DMS114 treated with DMSO at 0.1 percent for 48 hours (cell line): ENCODE measurements around the gene GDF7.

Source experiments
- DNase-seq: peaks from one replicate; lab custom pipeline; 2025; ENCODE audit not compliant: unreplicated experiment; lab: John Stamatoyannopoulos, UW

GDF7 gene

DNA sequence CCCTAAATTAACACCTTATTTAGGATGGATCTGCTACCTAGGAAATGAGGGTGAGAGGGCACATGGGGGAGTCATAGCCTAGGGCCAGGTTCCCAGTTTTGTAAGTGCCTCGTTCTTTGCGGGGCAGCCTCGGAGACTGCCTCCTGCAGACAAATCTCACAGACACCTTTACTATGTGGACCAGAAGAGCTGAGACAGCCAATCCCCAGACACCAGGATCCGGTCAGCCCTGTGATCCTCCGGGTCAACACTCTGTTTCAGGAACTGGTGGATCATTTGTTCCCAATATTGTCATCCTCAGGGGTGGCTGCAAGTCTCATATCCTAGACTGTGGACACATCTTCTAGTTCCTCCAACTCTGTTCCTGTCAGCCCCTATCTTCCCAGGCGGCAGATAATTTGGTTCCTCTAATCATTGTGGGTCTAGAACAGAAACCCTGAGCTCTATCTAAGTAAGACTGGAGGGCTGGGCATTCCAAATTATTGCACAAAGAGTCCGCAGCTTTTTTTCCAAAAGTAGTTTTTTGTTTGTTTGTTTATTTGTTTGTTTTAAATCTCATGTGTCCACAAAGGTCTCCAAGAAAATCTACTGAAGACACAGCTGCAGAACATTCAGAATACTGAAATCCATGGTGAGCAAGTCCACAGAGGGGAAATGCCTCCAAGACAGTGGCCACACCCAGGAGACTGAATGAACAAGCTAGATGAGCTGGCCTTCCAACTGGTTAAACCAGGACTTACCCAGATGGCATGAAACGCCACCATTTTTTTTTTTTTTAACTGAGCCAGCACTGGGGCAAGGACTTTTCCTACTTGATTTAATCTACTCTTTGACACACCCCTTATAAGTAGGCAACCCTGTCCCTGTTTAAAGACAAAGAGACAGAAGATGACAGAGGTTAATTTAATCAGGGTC lies 6.2 kb upstream of the GDF7 start:
- no peak for DNase-seq

DNA sequence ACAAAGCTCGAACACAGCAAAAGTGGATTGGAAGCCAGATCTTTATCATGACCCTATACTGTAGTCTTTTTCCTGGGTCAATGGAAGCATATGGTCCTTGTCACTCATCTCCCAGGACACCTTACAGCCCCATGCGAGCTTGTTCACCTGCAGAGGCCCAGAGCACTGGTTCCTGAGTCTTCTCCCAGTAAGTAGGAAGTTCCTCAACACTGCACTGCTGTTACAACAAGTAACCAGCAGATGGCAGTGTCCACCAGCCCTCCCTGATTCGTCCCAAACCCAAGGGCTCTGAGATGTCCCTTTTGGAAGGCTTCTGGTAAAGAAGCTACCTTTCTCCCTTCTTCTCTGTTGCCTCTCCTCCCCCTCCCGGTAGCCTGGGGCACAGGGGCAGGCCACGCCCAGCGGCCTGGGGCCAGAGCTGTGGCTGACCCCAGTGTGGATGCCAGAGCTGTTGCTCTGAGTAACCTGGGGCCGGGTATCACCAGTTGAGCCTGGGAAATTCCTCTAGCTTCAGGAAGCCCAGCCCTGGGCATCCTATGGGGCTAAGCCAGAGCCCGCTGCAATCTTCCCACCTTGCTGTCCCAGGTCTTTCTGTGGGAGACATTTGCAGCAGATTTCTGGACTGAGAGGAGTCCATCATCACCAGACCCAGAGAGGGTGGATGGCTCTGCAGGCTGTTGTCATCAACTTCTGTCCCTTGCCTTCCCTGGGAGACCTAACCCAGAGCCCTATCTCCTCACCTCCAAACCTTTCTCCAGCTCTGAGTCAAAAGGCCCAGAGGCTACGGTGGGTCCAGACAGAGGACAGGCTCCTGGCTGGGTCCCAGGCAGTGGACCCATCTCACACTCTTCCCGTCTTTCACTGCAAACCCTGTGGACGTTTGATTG lies 5.3 kb upstream of the GDF7 start:
- DNase-seq = peak; percentile 60

DNA sequence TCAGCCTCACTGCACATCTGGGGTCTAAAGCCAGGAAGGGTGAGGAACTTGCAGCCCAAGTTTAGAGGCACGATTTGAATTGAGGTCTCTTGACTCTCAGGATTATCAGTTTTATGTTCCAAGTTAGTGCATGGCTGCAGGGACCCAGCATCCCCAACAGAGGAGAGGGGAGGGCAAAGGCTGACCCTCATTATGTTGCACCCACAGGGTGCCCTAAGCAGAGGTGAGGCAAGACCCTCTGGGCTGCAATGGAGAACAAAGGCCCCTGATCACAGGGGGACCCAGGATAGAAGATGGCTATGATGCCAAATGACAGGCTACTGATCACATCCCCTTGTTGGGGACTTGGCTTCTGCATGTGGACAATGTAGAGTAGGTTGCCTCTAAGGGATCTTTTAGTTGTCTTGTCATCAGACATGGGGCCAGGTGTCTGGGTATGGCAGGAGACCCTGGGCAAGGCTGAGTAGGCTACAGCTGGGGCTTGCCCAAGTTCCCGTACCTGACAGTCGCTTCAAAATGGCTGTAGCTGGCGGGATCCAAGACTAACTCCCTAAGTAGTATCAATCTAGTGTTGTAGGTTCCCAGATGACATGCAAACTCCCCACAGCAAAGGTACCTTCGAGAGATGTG lies 4.5 kb upstream of the GDF7 start:
- no peak for DNase-seq

DNA sequence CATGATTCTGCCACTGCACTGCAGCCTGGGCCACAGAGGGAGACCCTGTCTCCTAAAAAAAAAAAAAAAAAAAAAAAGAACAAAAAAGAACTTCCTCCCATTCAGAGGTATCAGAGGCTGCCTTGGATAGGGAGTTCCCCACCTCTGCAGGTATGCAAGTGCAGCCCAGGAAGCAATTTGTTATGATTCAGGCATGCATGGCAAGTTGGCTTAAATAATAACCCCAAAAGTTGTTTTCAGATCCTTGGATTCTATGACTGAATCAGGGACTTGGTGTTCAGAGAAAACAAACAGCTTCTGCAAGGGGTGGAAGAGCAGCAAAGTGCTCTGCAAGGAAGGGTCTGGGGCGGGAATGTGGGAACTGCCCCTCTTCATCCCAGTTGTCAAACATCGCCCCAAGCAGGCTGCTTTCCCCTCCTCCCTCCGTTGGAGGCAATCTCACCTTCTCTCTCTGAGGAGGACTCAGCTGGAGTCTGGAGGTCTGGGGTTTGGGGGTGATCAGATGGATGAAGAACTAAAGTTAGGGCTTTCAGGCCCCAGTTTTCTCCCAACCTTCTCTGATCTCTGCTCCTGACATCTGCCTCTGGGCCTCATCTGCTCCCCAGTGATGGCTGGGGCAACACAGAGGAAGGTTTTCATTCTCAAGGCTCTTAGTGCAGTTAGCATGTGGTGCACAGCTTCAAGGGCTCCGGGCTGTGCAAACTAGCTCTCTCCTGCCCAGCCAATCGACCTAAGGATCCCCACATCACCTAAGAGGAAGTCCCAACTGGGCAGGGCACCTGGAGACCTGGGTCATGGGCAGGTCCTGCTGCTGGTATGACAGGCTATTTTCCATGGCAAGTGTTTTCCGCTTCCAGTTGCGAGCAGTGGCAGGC lies 3.5 kb upstream of the GDF7 start:
- DNase-seq = no peak

DNA sequence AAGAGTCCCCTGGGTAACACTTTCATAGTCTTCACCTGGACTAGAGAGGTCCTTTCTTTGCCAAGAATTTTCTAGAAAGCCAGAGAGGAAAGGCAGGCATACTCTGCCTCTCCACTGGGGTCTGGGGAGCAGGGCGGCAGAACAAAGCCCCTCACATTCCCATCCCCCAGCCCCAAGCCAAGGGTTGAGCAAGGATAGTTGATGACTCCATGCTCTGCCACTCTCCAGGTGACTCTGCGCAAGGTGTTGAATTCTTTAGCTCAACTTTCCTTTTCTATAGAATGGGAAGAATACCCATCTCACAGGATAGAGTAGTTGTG lies 2.9 kb upstream of the GDF7 start:
- DNase-seq = no peak

DNA sequence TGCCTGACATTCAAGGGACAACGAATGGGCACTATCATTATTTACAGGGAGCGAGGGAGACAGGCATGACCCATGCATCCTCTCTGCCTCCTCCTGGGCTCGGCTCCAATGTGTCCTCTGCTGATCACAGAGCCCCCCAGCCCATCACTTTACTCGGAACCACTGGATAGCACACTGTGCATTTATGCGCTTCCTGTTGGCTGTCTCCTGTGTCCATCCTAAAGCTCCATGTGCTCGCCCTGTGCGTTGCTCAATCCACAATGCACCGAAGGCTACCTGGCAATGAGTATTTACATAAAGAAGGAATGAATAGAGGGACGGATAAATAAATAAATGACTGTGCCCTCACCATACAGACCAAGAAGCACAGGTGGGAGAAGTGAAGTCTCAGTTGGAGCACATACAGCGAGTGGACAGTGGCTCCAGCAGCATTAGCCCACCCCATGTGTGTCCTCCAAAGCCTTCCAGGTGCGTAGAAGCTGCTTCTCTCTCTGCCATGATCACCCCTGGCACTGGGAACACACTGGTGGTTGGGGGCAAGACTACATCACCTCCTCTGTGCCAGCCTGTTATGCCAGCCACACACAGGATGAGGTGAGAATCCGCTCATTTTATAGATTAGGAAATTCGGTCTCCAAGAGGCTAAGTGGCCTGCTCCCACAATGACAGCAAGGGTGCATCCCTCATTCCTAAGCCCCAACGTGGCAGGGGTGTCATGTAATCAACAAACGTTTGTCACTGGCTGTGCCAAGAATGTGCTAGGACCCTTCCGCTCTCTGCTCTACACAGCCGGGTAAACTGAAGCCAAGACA lies 2.3 kb upstream of the GDF7 start:
- no peak for DNase-seq

DNA sequence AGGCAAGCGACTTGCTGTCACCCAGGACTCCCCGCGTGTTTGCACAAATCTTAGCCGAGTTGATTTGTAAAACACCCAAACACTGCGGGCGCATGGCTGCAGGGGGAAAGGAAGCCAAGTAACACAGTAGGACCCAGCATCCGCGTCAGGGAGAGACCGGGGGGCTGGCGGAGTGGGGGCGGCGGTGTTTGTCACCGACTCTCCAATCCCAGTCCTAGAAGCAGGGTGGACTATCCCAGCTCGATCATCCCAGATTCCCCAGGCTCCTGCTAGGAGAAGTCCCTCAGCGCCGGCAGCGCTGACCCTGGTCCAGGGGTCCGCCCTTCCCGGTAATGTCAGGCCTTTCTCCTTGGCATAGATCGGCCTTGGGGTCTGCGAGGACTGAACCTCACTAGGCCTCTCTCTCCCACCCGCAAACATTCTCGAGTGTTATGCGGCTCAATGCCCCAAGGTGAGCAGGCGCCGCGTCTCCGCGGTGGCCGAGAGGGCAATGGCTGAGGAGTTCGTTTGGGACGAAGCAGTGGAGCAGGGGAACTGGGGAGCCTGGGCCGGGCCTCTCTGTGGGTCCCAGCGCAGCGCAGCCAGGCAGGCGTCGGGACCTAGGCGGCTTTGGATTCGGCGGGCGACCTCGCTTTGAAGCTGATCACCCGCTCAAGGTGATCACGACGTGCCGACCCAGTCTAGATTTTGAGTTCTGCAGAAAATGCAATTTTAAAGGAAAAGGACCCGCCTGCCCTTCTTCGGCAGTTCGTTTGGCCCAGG lies 1.5 kb upstream of the GDF7 start:
- no peak for DNase-seq

DNA sequence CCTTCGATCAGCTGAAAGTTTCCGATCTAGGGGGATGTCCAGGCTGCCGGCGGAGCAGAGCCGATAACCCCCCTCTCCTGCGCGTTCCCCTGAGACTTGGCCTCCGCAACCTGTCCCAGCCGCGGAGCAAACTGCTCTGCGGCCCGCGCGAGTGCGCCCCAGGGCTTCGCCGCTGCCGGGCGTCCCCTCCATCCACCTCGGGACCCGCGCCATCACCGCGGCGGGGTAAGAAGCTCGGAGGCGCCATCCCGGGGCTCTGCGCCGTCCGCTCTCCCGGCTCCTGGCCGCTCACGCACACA lies 990 bp upstream of the GDF7 start:
- no peak for DNase-seq

DNA sequence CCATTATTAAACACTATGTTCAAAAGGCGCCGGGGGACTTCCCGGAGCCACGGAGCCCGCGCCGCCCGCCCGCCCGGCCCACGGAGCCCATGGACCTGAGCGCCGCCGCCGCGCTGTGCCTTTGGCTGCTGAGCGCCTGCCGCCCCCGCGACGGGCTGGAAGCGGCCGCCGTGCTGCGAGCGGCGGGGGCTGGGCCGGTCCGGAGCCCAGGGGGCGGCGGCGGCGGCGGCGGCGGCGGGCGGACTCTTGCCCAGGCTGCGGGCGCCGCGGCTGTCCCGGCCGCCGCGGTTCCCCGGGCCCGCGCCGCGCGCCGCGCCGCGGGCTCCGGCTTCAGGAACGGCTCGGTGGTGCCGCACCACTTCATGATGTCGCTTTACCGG lies 197 bp downstream of the GDF7 start:
- DNase-seq = no peak

DNA sequence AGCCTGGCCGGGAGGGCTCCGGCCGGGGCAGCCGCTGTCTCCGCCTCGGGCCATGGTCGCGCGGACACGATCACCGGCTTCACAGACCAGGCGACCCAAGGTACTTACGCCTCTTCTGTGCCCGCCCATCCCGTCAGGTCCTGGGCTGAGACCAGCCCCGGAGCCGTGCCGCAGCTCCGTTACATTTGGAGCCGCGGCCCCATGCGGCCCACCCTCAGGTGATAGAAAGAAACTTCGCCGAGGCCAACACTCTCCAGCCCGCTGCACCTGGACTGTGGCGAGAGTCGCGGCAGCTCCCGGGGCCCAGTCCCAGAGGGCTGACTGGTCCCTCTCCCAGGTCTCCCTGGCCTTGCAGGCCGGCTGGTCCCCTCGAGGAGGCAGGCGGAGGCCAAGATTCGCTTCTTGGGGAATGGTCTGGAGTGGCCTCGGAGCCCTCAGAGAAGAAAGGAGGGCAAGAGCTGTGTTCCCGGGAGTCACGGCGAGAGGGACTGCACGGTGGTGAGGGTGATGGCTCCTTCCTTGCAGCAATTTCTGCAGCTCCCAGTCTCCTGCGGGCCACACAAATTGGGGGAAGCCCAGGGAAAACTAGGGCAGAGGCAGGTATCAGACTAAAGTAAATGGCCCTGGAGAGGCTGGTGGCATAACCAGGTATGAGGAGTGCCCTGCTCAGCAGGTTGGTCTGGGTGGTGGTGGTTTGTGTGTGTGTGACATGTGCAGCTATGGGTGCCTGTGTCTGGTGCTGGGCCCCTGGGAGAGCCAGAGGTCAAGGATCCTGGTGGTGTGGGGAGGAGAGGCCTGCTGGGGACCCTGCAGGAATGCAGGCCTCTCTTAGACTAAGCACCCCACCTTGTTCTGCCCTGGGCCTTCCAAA lies 822 bp downstream of the GDF7 start:
- DNase-seq = no peak

DNA sequence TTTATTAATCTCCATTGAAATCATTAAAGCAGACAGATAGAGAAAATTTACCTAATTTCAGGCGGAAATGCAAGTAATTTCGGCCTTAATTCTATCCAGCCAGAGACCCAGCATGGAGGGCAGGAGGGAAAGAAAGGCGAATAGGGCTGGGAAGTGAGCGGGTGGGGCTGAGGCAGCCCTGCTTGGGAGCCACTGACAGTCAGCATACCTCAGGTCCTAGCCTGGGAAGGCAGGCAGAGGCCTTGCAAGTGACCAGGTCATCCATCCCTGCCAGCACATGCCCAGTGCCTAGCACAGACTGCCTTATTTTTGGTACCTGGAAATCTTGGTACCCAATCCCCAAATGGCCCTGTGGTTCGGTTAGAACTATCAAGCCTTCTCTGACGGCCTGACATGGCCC lies 1.5 kb downstream of the GDF7 start:
- no peak for DNase-seq

DNA sequence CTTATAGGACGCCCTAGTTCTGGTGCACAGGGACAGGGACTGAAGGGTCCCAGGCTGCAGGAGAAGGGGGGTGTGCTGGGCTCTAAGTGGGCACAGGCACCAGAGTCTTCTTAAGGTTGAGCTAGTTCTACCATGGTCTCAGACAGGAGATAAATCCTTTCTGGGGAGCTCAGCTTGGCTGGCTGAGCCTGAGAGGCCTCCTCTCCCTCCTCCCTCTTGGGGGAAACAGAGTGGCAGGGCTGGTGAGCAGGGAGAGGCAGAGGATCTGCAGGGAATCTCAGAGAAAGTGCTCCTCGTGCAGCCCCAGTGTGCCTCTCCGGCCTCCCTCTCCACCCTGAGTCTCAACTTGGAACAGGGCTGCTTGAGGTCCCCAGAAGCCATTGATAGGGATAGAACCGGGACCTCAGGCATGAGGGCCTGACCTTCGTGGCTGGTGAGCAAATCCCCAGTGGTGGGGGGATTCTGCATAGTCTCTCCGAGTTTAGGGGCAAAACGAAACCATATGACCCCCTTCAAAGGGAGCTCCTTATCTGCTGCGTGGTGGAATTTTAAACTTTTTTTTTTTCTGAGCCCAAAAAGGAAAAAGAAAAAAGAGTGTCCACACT lies 2.0 kb downstream of the GDF7 start:
- DNase-seq = no peak

DNA sequence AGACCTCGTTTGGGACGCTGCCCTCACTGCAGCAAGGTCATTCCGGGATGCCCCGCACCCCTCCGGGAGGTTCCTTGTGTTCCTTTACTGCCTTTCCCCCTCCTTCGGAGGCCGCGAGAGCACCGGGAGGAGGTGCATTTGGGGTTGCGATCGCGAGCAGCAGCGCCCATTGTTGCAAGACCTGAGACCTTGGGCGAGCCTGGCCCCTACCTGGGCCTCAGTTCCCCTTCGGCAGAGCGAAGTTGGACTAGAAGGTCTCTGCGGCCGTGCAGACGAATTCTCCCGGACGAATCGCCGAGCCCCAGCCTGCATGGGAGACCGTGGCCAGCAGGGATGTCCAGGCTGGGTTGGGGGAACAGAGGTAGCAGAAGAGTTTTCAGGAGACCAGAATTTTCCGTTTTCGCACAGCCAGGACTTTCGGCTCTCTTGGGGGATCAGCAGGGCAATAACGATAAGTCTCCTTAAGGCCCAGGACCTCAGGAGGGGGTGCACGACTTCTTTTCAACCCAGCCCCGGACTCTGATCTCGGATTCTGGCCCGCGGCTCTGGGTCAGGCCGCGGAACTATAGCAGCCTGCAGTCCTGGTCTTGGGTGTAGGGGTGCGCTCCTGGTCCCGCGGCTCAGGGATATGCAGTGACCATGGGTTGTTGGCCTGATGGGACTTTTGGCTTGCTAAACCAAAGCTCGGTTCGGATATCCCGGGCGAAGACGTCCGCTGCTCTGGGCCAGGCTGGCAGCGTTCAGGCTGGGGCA lies 2.8 kb downstream of the GDF7 start:
- no peak for DNase-seq

DNA sequence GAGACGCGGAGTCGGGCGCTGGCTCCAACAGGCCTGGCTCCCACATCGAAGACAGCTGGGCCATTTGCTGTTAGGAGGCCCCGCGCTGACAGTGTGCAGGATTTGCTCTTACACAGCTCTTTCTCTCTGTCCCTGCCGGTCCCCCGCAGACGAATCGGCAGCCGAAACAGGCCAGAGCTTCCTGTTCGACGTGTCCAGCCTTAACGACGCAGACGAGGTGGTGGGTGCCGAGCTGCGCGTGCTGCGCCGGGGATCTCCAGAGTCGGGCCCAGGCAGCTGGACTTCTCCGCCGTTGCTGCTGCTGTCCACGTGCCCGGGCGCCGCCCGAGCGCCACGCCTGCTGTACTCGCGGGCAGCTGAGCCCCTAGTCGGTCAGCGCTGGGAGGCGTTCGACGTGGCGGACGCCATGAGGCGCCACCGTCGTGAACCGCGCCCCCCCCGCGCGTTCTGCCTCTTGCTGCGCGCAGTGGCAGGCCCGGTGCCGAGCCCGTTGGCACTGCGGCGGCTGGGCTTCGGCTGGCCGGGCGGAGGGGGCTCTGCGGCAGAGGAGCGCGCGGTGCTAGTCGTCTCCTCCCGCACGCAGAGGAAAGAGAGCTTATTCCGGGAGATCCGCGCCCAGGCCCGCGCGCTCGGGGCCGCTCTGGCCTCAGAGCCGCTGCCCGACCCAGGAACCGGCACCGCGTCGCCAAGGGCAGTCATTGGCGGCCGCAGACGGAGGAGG lies 3.5 kb downstream of the GDF7 start:
- DNase-seq = no peak

DNA sequence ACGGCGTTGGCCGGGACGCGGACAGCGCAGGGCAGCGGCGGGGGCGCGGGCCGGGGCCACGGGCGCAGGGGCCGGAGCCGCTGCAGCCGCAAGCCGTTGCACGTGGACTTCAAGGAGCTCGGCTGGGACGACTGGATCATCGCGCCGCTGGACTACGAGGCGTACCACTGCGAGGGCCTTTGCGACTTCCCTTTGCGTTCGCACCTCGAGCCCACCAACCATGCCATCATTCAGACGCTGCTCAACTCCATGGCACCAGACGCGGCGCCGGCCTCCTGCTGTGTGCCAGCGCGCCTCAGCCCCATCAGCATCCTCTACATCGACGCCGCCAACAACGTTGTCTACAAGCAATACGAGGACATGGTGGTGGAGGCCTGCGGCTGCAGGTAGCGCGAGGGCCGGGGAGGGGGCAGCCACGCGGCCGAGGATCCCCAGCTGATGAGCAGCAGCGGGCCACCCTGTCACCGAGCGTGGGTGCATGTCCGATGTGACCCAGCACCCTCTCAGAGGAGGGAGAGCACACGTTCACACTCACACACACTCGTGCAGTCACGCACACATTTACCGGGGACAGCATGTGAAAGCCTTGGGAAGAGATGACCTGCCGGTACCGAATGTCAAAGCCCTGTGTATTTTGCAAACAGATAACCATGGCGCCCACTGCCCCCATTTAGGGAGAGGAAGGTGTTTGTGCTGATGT lies 4.2 kb downstream of the GDF7 start:
- no peak for DNase-seq

DNA sequence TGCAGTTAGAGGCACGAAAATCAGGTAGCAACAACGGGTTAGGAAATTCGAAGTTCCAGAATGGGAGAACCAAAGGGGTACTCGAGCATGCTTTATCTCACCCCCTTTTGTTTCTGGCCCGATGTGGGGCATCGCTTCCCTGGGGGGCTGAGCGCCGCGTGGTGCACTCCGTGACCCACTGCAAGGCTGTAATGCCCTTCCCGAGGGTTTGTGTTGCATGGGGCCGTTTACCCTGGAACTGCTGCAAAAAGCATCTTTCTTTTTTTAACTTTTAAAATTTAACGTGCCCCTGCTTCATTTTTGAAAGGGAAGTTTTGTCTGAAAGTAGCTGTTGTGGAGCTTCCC lies 4.8 kb downstream of the GDF7 start:
- no peak for DNase-seq
